HL-60/S4 treated with phorbol 12-myristate 13-acetate at 8.2 ng/mL for 4 days and 3 days (cell line): ENCODE data around the gene ACOXL.

Source experiments
- in situ Hi-C: fragments of 300-500 bp; cut with MboI; formaldehyde crosslinking; loops from 2 replicates; pipeline ENCODE4 v1.15.0; 2022; ENCODE audit warnings: low sequenced_read_pairs

The ACOXL gene

GRCh38 chr2:110993557-110994231 is 261.3 kb downstream of the ACOXL start:
- in situ Hi-C loops, result no loop called here

GRCh38 chr2:110994250-110994961 is 262.0 kb downstream of the ACOXL start:
- in situ Hi-C loops, result no loop called here

- in situ Hi-C loops, result no loop called here
These were observed 263.5 kb downstream of the ACOXL start for GRCh38 chr2:110995911-110996310.

- in situ Hi-C loops, result no loop called here
These were observed 265.1 kb downstream of the ACOXL start for GRCh38 chr2:110997331-110998045.

GRCh38 chr2:110998311-110998710 is 265.9 kb downstream of the ACOXL start:
- in situ Hi-C loops, result no loop called here

- in situ Hi-C loops, result no loop called here
These were observed 267.3 kb downstream of the ACOXL start for GRCh38 chr2:110999626-111000025.

- in situ Hi-C loops, result no loop called here
These were observed 272.9 kb downstream of the ACOXL start for GRCh38 chr2:111005307-111005706.

GRCh38 chr2:111005821-111006220 is 273.4 kb downstream of the ACOXL start:
- in situ Hi-C loops, result no loop called here

- in situ Hi-C loops, result no loop called here
These were observed 275.6 kb downstream of the ACOXL start for GRCh38 chr2:111007757-111008688.

GRCh38 chr2:111011218-111011617 is 278.8 kb downstream of the ACOXL start:
- in situ Hi-C loops, result no loop called here

- in situ Hi-C loops, result no loop called here
These were observed 283.1 kb downstream of the ACOXL start for GRCh38 chr2:111015283-111015995.

GRCh38 chr2:111017034-111017622 is 284.8 kb downstream of the ACOXL start:
- in situ Hi-C loops, result no loop called here

- in situ Hi-C loops, result no loop called here
These were observed 285.5 kb downstream of the ACOXL start for GRCh38 chr2:111017909-111018308.

- in situ Hi-C loops, result no loop called here
These were observed 287.0 kb downstream of the ACOXL start for GRCh38 chr2:111019381-111019780.

- in situ Hi-C loops, result no loop called here
These were observed 290.3 kb downstream of the ACOXL start for GRCh38 chr2:111022633-111023032.

GRCh38 chr2:111024496-111024895 is 292.1 kb downstream of the ACOXL start:
- in situ Hi-C loops, result no loop called here

GRCh38 chr2:111025288-111025687 is 292.9 kb downstream of the ACOXL start:
- in situ Hi-C loops, result no loop called here

GRCh38 chr2:111028720-111029119 is 296.3 kb downstream of the ACOXL start:
- in situ Hi-C loops, result no loop called here

GRCh38 chr2:111029181-111029927 is 297.0 kb downstream of the ACOXL start:
- in situ Hi-C loops, result no loop called here
